GM12878 (cell line): ENCODE data around the gene SUPT6H. TPM values are rescaled to one million over a fixed set of nuclear protein-coding genes. Genes with fewer than 3 reads are reported as not detected.

ENCODE experiments used
- ATAC-seq: fragments of 200-7000 bp; cut with Tn5 transposase; 3 replicates; pipeline ENCODE4 v1.9.1; 2020; ENCODE audit warnings: mild to moderate bottlenecking, moderate library complexity
- BruUV-seq: library from RNA; stranded (reverse); fragments of 400-500 nt; replicated peaks from 2 replicates; lab custom pipeline; 2021; lab: Mats Ljungman, UMichigan
- CTCF ChIA-PET: fragments of 300-600 bp; sonication (Branson Sonifier 250); formaldehyde crosslinking; extraction: SDS; loops from one replicate; lab custom pipeline; 2021; ENCODE audit warnings: inconsistent platforms; lab: Yijun Ruan, JAX
- POLR2A ChIA-PET: fragments of 350-600 bp; formaldehyde crosslinking; extraction: SDS; loops from one replicate; lab custom pipeline; 2021; ENCODE audit warnings: inconsistent platforms; lab: Charles Lee
- RAD21 ChIA-PET: fragments of 300-600 bp; sonication (Branson Sonifier 250); formaldehyde crosslinking; loops from one replicate; lab custom pipeline; 2023; ENCODE audit warnings: antibody characterized with exemption; ENCODE audit not compliant: unreplicated experiment; lab: Charles Lee
- SMC1A ChIA-PET: fragments of 300-600 bp; sonication (Branson Sonifier 250); formaldehyde crosslinking; loops from one replicate; lab custom pipeline; 2023; ENCODE audit not compliant: unreplicated experiment, uncharacterized antibody; lab: Charles Lee
- DNase-seq: peaks from one replicate; pipeline ENCODE4 v3.0.0-alpha.2; 2011; ENCODE audit warnings: low read depth, low spot score
- FAIRE-seq: peaks from 3 replicates; lab custom pipeline; 2011; peaks lifted over from hg19 to GRCh38; lab: Jason Lieb, UNC
- H2AFZ ChIP-seq: 2 replicates; pipeline ENCODE4 v1.6.0; 2011; ENCODE audit warnings: low read depth, low read length, control low read depth; ENCODE audit not compliant: control insufficient read depth
- H3K27ac ChIP-seq: 2 replicates; pipeline ENCODE4 v1.5.1; 2011; ENCODE audit warnings: control low read depth; ENCODE audit not compliant: control insufficient read depth, insufficient read depth
- H3K27me3 ChIP-seq, 2 experiments: replicated peaks in 1 of 2; 2 replicates each; pipeline versions ENCODE4 v1.6.0 to v1.6.1; 2011; ENCODE audit warnings: low read length in 1 of 2; ENCODE audit not compliant: control insufficient read depth in 2 of 2, insufficient read depth in 2 of 2
- H3K36me3 ChIP-seq, 2 experiments: 2 replicates each; pipeline ENCODE4 v1.5.1; 2011; ENCODE audit warnings: low read length in 1 of 2; ENCODE audit not compliant: control insufficient read depth in 2 of 2, insufficient read depth in 2 of 2
- H3K4me1 ChIP-seq: 2 replicates; pipeline ENCODE4 v1.6.1; 2011; ENCODE audit warnings: mild to moderate bottlenecking, low read length, moderate library complexity, mixed read lengths; ENCODE audit not compliant: control insufficient read depth, insufficient read depth
- H3K4me2 ChIP-seq: 2 replicates; pipeline ENCODE4 v1.6.0; 2011; ENCODE audit warnings: control low read depth; ENCODE audit not compliant: control insufficient read depth, insufficient read depth
- H3K4me3 ChIP-seq: fragments of 200-600 bp; sonication (generic); 2 replicates; pipeline ENCODE4 v1.5.1; 2016
- H3K79me2 ChIP-seq: 2 replicates; pipeline ENCODE4 v1.6.0; 2011; ENCODE audit warnings: low read length; ENCODE audit not compliant: control insufficient read depth, insufficient read depth
- H3K9ac ChIP-seq: 2 replicates; pipeline ENCODE4 v1.8.0; 2011; ENCODE audit warnings: low read length, control low read depth, mixed read lengths; ENCODE audit not compliant: control insufficient read depth, insufficient read depth
- H3K9me3 ChIP-seq: replicated peaks from 3 replicates; pipeline ENCODE4 v1.5.1; 2011; ENCODE audit warnings: mild to moderate bottlenecking, low read length; ENCODE audit not compliant: control insufficient read depth, insufficient read depth
- H4K20me1 ChIP-seq: 2 replicates; pipeline ENCODE4 v1.6.0; 2011; ENCODE audit not compliant: control insufficient read depth, insufficient read depth
- CTCF ChIP-seq, 3 experiments: IDR thresholded peaks in 2 of 3; conservative IDR thresholded peaks in 1 of 3; 2 replicates each; pipeline ENCODE4 v1.5.1; 2011; ENCODE audit warnings: low read depth in 3 of 3, low read length in 3 of 3, mild to moderate bottlenecking in 3 of 3, control low read depth in 2 of 3, moderate library complexity in 2 of 3, inconsistent platforms in 1 of 3, mixed read lengths in 1 of 3; ENCODE audit not compliant: control insufficient read depth in 2 of 3, insufficient read depth in 1 of 3; ENCODE audit errors: extremely low read depth in 1 of 3
- HSF1 ChIP-seq: fragments of 150-350 bp; IDR thresholded peaks from 2 replicates; pipeline ENCODE4 v1.6.1; 2014; ENCODE audit warnings: mild to moderate bottlenecking, low read depth, low read length
- MLLT1 ChIP-seq: fragments of 450-650 bp; IDR thresholded peaks from 2 replicates; pipeline ENCODE4 v1.6.1; 2016; ENCODE audit warnings: mild to moderate bottlenecking
- MYB ChIP-seq: fragments of 150-350 bp; IDR thresholded peaks from 2 replicates; pipeline ENCODE4 v1.6.1; 2014; ENCODE audit warnings: mild to moderate bottlenecking, low read depth, low read length, borderline replicate concordance
- POLR2AphosphoS2 ChIP-seq: IDR thresholded peaks from 2 replicates; pipeline ENCODE4 v1.6.1; 2011; ENCODE audit warnings: low read depth, mild to moderate bottlenecking, low read length, improper control_type of control experiment, moderate library complexity
- SMC3 ChIP-seq: IDR thresholded peaks from 2 replicates; pipeline ENCODE4 v1.6.1; 2011; ENCODE audit warnings: low read length, improper control_type of control experiment, borderline replicate concordance
- ZBTB11 ChIP-seq: fragments of 450-650 bp; formaldehyde crosslinking; IDR thresholded peaks from 2 replicates; pipeline ENCODE4 v1.5.0; 2022; ENCODE audit warnings: mild to moderate bottlenecking, missing genetic modification characterization
- WGBS: methylation state at CpG from one replicate; pipeline ENCODE4 v1.1.6; 2016; ENCODE audit warnings: low lambda C conversion rate; ENCODE audit not compliant: insufficient replicate concordance, insufficient coverage; ENCODE audit errors: missing lambda C conversion rate; 5-methylcytosine and 5-hydroxymethylcytosine counted together
- in situ Hi-C: fragments of 300-500 bp; cut with MboI; formaldehyde crosslinking; loops from 9 replicates; pipeline ENCODE4 v1.14.3; 2018; ENCODE audit warnings: mixed read lengths
- intact Hi-C: fragments of 100-400 bp; cut with micrococcal nuclease; formaldehyde crosslinking; loops from one replicate; pipeline ENCODE4 v1.14.2; 2022; ENCODE audit not compliant: unreplicated experiment
- polyA plus RNA-seq, 11 experiments: library from polyadenylated mRNA; depleted of rRNA in 4 of 11; unstranded in 6 of 11; stranded (reverse) in 5 of 11; fragments of >200 nt; fragmentation: Nextera tagmentation in 4 of 11; fragmentation: Illumina TruSeq in 1 of 11; extraction: Ambion mirVana in 4 of 11; extraction: Trizol in 1 of 11; gene quantifications; 1 replicate in 1 of 11; 2 replicates in 10 of 11; pipeline versions ENCODE4 v1.2.1 to v1.2.3, GENCODE V29; 2011 to 2016; ENCODE audit warnings: inconsistent platforms in 2 of 11, missing spikeins in 2 of 11, low read depth in 1 of 11
- total RNA-seq, 4 experiments: library from RNA; depleted of rRNA in 3 of 4; stranded (reverse); fragments of >200 nt in 3 of 4; fragmentation: Illumina TruSeq in 1 of 4; extraction: Trizol in 1 of 4; gene quantifications; 2 replicates each; pipeline versions ENCODE4 v1.2.1 to v1.2.3, GENCODE V29; 2013 to 2021

SUPT6H gene
- total and polyA plus RNA-seq, 10 of the 15 experiments (the other 5 are each of a cell fraction or from before 2014, with no cell fraction given) = 1.7 to 58.8 (median 37.7) TPM

- no peak for TF ChIP-seq MYB
- TF ChIP-seq CTCF (IDR thresholded peaks at IDR 0.05 in 2 of 3, conservative IDR thresholded peaks at IDR 0.05 in 1 of 3; ENCODE audit: control insufficient read depth in 2 of 3, extremely low read depth in 1 of 3, insufficient read depth in 1 of 3, low read depth in 3 of 3, low read length in 3 of 3) = peak; percentile 62 to 75 (median 69)
- peak; percentile 38; the same call in 1 of the 2 replicates for TF ChIP-seq SMC3
- no peak for TF ChIP-seq POLR2AphosphoS2
- TF ChIP-seq, all 136 proteins: peak for 4
Observed at GRCh38 chr17:28612936-28613872, 48.8 kb upstream of the SUPT6H start (continued).

- H3K4me3 ChIP-seq = no peak within 1 kb of the TSS
- no peaks in the 10 kb centered on the region for H3K9me3 ChIP-seq
- POLR2A ChIA-PET = interaction anchor here (1.6 kb wide), 1 partner anchor 20 kb away, joined by 8 read pairs; no protein-coding TSS in a partner anchor
- intact Hi-C loops (loop anchor here (1.0 kb wide), 1 partner anchor 66 kb away; no protein-coding TSS in a partner anchor), in situ Hi-C loops (no loop called here)
- no peaks in the 10 kb centered on the region for H3K27me3 ChIP-seq
- no peak within 1 kb of the TSS; the same call in 1 of the 2 replicates for H3K27ac ChIP-seq
- H3K79me2 ChIP-seq = no peaks in the 10 kb centered on the region
- ATAC-seq (no peak), FAIRE-seq (no peak), DNase-seq (no peak)
- no peaks in the 10 kb centered on the region; the same call in none of the 2 replicates for H3K4me1 ChIP-seq
- H2AFZ ChIP-seq = no peak within 1 kb of the TSS
- H4K20me1 ChIP-seq = no peaks in the 10 kb centered on the region
- no peak within 1 kb of the TSS for H3K9ac ChIP-seq
- no TSS peak for BruUV-seq
- SMC1A ChIA-PET = interaction anchor here (0.5 to 2.8 kb wide), 4 partner anchors 43 to 73 kb away, joined by 4 to 18 read pairs (median 6); partner anchors contain the start of gene PIGS
- H3K4me2 ChIP-seq = no peak within 1 kb of the TSS
- RAD21 ChIA-PET = no interaction called here
- WGBS = 80% methylated on average over 5 of the region's 5 CpGs
- CTCF ChIA-PET = interaction anchor here (0.8 to 8.2 kb wide), 6 partner anchors 8 to 117 kb away, joined by 3 to 88 read pairs (median 16); partner anchors contain the start of gene SPAG5
- H3K36me3 ChIP-seq = peaks cover 35 to 56% of the 10 kb centered on the region in 2 experiments
- TF ChIP-seq ZBTB11 (CRISPR knock-in tag) = no peak
- TF ChIP-seq HSF1 = no peak
- TF ChIP-seq MLLT1 = no peak
Observed at GRCh38 chr17:28613931-28614381, 48.0 kb upstream of the SUPT6H start, which contains the start of gene RSKR. TSS of gene RSKR (minus strand) at chr17:28614185. CDS start at chr17:28614161, 24 bp downstream.
